Measurements from ENCODE around the gene NLRP12.
"Not testable (repeated sequence)": the region's sequence is repeated elsewhere in the genome, so short reads cannot be mapped to it uniquely, and the experiment has no call there.

The NLRP12 gene

GRCh38 chr19:53824134-53824611 is at the start of gene NLRP12:
Gene NLRP12 (minus strand): TSS chr19:53824314. CDS start chr19:53824174, 140 bp downstream.
- DNase-seq = no peak

GRCh38 chr19:53872762-53873161 is 48.6 kb upstream of the NLRP12 start:
- no peak for DNase-seq

- no peak for DNase-seq
These were observed 47.3 kb upstream of the NLRP12 start for GRCh38 chr19:53871454-53871853.

GRCh38 chr19:53870485-53870844 is 46.4 kb upstream of the NLRP12 start:
- no peak for DNase-seq

- DNase-seq = not testable (repeated sequence)
These were observed 45.8 kb upstream of the NLRP12 start for GRCh38 chr19:53869805-53870484.

- peak; percentile 73 to 79 for DNase-seq
These were observed 45.0 kb upstream of the NLRP12 start for GRCh38 chr19:53868892-53869804.

- no peak for DNase-seq
These were observed 44.2 kb upstream of the NLRP12 start for GRCh38 chr19:53868091-53868891.

- DNase-seq = peak; percentile 99
These were observed 43.3 kb upstream of the NLRP12 start, which contains the start of gene MYADM for GRCh38 chr19:53867225-53868090. Gene MYADM (plus strand): TSS chr19:53867883. CDS start chr19:53873530, 5,647 bp downstream.

- DNase-seq = no peak
These were observed 42.7 kb upstream of the NLRP12 start for GRCh38 chr19:53866865-53867224.

GRCh38 chr19:53865918-53866864 is 42.1 kb upstream of the NLRP12 start:
- peak; percentile 16 to 27 for DNase-seq

- DNase-seq = no peak
These were observed 41.4 kb upstream of the NLRP12 start for GRCh38 chr19:53865523-53865917.

GRCh38 chr19:53864308-53864836 is 40.3 kb upstream of the NLRP12 start:
- no peak for DNase-seq

- no peak for DNase-seq
These were observed 29.6 kb upstream of the NLRP12 start for GRCh38 chr19:53853707-53854106.

GRCh38 chr19:53849237-53849676 is 25.1 kb upstream of the NLRP12 start:
- no peak for DNase-seq

- no peak for DNase-seq
These were observed 23.4 kb upstream of the NLRP12 start for GRCh38 chr19:53847555-53847954.

GRCh38 chr19:53844849-53845246 is 20.7 kb upstream of the NLRP12 start:
- DNase-seq = no peak

- not testable (repeated sequence) for DNase-seq
These were observed 16.8 kb upstream of the NLRP12 start for GRCh38 chr19:53840914-53841313.

- not testable (repeated sequence) for DNase-seq
These were observed 16.1 kb upstream of the NLRP12 start for GRCh38 chr19:53840241-53840640.

- DNase-seq = not testable (repeated sequence)
These were observed 14.3 kb upstream of the NLRP12 start for GRCh38 chr19:53838446-53838845.

GRCh38 chr19:53832861-53833260 is 8.7 kb upstream of the NLRP12 start:
- DNase-seq = not testable (repeated sequence)

Data from activated CD4-positive, alpha-beta T cell treated with anti-CD3 and anti-CD28 coated beads, Interleukin-2, amount 50 U/mL, for 4 hours (primary cell).